Measurements from ENCODE around the gene HGFAC. TPM values are rescaled to one million over a fixed set of nuclear protein-coding genes. Genes with fewer than 3 reads are reported as not detected.
"Not testable (repeated sequence)": the region's sequence is repeated elsewhere in the genome, so short reads cannot be mapped to it uniquely, and the experiment has no call there.

HGFAC gene
- total and polyA plus RNA-seq, 12 donors: 0.12 to 0.84 (median 0.51) TPM; not detected in 5

DNA sequence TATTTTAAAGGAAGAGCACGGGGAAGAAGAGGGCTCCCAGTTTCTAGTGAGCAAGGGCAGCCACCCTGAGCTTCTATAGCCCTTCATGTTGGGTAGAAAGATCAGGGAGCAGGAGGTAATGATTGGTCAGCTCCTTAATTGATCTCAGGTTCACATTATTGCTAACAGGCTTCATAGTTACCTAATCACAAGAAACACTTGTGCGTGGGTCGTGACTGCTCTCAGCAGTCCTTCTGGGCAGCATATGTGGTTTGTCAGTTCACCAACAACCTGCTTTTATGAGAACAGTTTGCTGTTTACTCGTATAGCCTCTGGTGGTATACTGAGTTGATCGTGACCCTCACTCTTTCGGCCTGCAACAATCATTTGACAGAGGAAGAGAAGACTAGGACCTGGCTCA, 16.6 kb downstream of the HGFAC start:
- Histone ChIP-seq H3K27ac (no peak overlapping the region), H3K9me3 (replicated peaks in 1 of 3) (peaks cover 0 to 7% (median 0%) of the 10 kb centered on the region in 3 donors), H3K27me3 (no peaks in the 10 kb centered on the region), H3K4me1 (replicated peaks in 1 of 2) (peaks cover 4% of the 10 kb centered on the region in 2 donors), H3K4me3 (no peak overlapping the region), H3K36me3 (replicated peaks in 1 of 2) (no peaks in the 10 kb centered on the region)
- TF ChIP-seq, protein P1, sequence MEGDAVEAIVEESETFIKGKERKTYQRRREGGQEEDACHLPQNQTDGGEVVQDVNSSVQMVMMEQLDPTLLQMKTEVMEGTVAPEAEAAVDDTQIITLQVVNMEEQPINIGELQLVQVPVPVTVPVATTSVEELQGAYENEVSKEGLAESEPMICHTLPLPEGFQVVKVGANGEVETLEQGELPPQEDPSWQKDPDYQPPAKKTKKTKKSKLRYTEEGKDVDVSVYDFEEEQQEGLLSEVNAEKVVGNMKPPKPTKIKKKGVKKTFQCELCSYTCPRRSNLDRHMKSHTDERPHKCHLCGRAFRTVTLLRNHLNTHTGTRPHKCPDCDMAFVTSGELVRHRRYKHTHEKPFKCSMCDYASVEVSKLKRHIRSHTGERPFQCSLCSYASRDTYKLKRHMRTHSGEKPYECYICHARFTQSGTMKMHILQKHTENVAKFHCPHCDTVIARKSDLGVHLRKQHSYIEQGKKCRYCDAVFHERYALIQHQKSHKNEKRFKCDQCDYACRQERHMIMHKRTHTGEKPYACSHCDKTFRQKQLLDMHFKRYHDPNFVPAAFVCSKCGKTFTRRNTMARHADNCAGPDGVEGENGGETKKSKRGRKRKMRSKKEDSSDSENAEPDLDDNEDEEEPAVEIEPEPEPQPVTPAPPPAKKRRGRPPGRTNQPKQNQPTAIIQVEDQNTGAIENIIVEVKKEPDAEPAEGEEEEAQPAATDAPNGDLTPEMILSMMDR (IDR thresholded peaks at IDR 0.05): no peak
- no peak for TF ChIP-seq POLR2A (IDR thresholded peaks at IDR 0.05)
- DNase-seq: no peak
- intact Hi-C loops (cut with DNase I): no loop called here
- 86 to 92% (median 89%) methylated on average over 5 to 6 of the region's 6 CpGs for WGBS, 4 donors

DNA sequence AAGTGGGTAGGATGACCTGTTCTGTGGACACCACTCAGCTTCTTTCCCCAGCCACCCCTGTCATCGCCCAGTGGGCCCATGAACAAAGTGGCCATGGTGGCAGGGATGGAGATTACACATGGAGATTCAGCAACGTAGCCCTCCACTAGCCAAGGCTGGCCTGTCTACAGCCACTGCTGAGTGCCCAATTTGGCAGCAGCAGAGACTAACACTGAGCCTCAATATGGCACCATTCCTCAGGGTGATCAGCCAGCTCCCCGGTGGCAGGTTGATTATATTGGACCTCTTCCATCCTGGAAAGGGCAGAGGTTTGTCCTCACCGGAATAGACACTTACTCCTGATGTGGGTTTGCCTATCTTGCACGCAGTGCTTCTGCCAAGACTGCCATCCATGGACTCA, 17.4 kb downstream of the HGFAC start:
- H3K4me3 ChIP-seq; intact Hi-C loops (cut with DNase I); DNase-seq; H3K27ac ChIP-seq; H3K9me3 ChIP-seq (replicated peaks in 1 of 3); H3K4me1 ChIP-seq (replicated peaks in 1 of 2); H3K27me3 ChIP-seq; H3K36me3 ChIP-seq (replicated peaks in 1 of 2): not testable (repeated sequence)
- WGBS, 4 donors: 81 to 93% (median 91%) methylated on average over 5 of the region's 5 CpGs

DNA sequence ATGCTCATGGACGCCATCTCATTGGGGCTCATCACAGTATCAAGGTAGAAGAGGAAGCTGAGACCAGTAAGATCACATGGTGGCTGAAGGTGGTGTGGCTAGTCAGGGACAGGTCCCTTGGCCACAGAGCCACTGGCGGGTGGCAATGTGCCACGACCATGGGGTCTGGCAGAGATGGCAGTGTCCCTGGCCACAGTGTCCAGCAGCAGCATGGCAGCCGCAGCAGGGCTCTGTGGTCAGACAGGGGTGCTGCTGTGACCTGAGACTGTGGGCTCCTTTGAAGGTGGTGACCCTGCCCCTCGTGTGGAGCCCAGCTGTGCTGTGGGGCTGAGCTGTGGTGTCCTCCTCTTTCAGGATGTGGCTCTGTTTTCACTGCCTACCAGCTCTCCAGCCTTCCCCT, 19.2 kb downstream of the HGFAC start:
- intact Hi-C loops (cut with DNase I): no loop called here
- Histone ChIP-seq H3K4me3 (no peak overlapping the region), H3K27me3 (no peaks in the 10 kb centered on the region), H3K27ac (peak overlapping the region in 2 of 5 donors; percentile 23 to 40), H3K36me3 (replicated peaks in 1 of 2) (no peaks in the 10 kb centered on the region), H3K9me3 (replicated peaks in 1 of 3) (no peaks in the 10 kb centered on the region), H3K4me1 (replicated peaks in 1 of 2) (peaks cover 9% of the 10 kb centered on the region in 2 donors)
- 79 to 88% (median 84%) methylated on average over 2 to 5 of the region's 5 CpGs for WGBS, 4 donors
- TF ChIP-seq POLR2A (IDR thresholded peaks at IDR 0.05): no peak
- TF ChIP-seq, protein P1 (IDR thresholded peaks at IDR 0.05): no peak
- DNase-seq: no peak

DNA sequence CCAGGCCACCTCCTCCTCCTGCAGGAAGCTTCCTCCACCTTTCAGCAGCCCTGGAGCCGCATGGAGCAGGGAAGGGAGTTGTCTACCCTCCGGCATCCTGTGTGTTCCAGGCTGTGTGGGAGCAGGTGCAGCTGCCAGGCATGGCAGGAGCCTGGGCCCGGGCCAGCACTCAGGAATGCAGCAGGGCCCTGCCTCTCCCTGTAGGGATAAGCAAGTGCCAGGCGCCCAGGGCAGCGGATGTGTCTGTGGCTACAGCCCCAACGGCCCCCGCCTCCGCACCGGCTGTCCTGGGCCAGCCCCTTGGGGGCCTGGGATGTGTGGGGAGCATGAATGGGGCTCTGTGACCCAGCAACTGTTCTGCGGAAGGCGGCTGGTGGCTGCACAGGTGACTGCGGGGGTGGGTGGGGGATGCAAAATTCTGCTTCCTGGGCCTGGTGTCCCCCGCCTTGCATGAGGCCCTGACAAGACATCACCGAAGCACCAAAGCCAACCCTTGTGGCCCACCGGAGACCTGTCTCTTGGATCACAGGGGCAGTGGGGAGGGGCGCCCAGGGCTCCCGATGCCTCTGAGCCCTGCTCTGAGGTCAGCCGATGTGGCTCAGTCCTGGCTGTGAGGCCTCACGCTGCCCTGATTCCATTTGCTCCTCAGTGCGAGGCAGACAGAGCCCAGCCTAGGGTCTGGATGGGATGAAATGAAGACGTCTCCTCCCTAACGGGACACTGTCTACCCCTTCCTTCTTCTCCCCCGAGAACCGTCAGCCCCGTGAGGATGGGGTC, 19.9 kb downstream of the HGFAC start:
- Histone ChIP-seq H3K9me3 (replicated peaks in 1 of 3) (no peaks in the 10 kb centered on the region), H3K27me3 (no peaks in the 10 kb centered on the region), H3K36me3 (replicated peaks in 1 of 2) (no peaks in the 10 kb centered on the region), H3K27ac (peak overlapping the region in 1 of 5 donors; percentile 40), H3K4me3 (no peak overlapping the region), H3K4me1 (replicated peaks in 1 of 2) (peaks cover 9% of the 10 kb centered on the region in 2 donors)
- DNase-seq: peak in 6 of 7 donors; percentile 49 to 81 (median 80)
- intact Hi-C loops (cut with DNase I): no loop called here
- WGBS, 4 donors: 64 to 77% (median 73%) methylated on average over 8 to 25 of the region's 25 CpGs
- no peak for TF ChIP-seq POLR2A (IDR thresholded peaks at IDR 0.05)
- TF ChIP-seq, protein P1 (IDR thresholded peaks at IDR 0.05): no peak

DNA sequence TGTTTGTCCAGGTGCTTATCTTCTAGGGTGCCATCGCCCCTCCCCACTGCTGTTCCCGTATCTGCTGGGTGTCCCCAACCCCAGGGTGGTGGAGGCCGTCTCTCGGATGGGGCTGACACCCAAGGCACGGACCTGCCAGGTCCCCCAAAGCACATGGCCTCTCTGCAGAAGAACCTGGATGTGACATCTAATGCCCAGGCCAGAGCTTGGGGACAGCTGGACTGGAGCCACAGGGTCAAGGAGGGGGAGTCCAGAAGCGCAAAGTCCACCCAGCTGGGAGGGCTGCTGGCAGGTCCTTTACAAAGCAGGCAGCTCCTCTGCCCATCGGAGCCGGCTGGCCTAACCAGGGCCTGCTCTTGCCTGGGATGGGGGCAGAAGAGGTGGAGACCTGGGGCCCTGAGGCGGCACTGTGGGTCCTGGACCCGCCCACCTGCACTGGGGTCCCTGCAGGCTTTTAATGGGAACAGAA, 20.6 kb downstream of the HGFAC start:
- Histone ChIP-seq H3K27me3 (no peaks in the 10 kb centered on the region), H3K4me1 (replicated peaks in 1 of 2) (peaks cover 9% of the 10 kb centered on the region in 2 donors), H3K27ac (no peak overlapping the region), H3K36me3 (replicated peaks in 1 of 2) (no peaks in the 10 kb centered on the region), H3K4me3 (no peak overlapping the region), H3K9me3 (replicated peaks in 1 of 3) (no peaks in the 10 kb centered on the region)
- no peak for DNase-seq
- intact Hi-C loops (cut with DNase I): no loop called here
- TF ChIP-seq, protein P1 (IDR thresholded peaks at IDR 0.05): no peak
- TF ChIP-seq POLR2A (IDR thresholded peaks at IDR 0.05): no peak
- 81 to 88% (median 85%) methylated on average over 7 to 10 of the region's 10 CpGs for WGBS, 4 donors
